Measurements from ENCODE around the gene NAT8L.

NAT8L gene

GRCh38 chr4:2076908-2077536, 17.9 kb downstream of the NAT8L start:
- no peak for DNase-seq

- no peak for DNase-seq
These were observed 18.7 kb downstream of the NAT8L start for GRCh38 chr4:2077537-2078460.

- DNase-seq = no peak
These were observed 19.5 kb downstream of the NAT8L start for GRCh38 chr4:2078584-2078983.

DNA sequence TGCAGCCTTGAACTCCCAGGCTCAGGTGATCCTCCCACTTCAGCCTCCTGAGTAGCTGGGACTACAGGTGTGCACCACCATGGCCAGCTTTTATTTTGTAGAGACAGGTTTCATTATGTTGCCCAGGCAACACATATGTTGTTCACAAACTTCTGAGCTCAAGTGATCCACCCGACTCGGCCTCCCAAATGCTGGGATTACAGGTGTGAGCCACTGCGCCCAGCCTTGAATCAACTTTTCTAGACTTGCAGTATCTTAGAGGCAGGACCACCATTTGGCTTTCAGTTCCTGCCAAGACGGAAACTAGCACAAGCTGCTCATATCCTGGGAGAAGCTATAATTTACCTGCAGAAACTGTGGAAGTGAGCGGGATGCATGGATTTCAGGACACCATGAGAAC, 19.9 kb downstream of the NAT8L start:
- DNase-seq = no peak

GRCh38 chr4:2079926-2080325, 20.8 kb downstream of the NAT8L start:
- no peak for DNase-seq

- no peak for DNase-seq
These were observed 21.5 kb downstream of the NAT8L start for GRCh38 chr4:2080429-2081300.

GRCh38 chr4:2081540-2081939, 22.4 kb downstream of the NAT8L start:
- no peak for DNase-seq

GRCh38 chr4:2082118-2082517, 23.0 kb downstream of the NAT8L start:
- no peak for DNase-seq

GRCh38 chr4:2082627-2083026, 23.5 kb downstream of the NAT8L start:
- DNase-seq = no peak

- DNase-seq = no peak
These were observed 24.1 kb downstream of the NAT8L start for GRCh38 chr4:2083116-2083825.

- DNase-seq = no peak
These were observed 24.7 kb downstream of the NAT8L start for GRCh38 chr4:2083826-2084160.

- DNase-seq = no peak
These were observed 25.2 kb downstream of the NAT8L start for GRCh38 chr4:2084316-2084715.

GRCh38 chr4:2085496-2085901, 26.4 kb downstream of the NAT8L start:
- peak; percentile 1 for DNase-seq

DNA sequence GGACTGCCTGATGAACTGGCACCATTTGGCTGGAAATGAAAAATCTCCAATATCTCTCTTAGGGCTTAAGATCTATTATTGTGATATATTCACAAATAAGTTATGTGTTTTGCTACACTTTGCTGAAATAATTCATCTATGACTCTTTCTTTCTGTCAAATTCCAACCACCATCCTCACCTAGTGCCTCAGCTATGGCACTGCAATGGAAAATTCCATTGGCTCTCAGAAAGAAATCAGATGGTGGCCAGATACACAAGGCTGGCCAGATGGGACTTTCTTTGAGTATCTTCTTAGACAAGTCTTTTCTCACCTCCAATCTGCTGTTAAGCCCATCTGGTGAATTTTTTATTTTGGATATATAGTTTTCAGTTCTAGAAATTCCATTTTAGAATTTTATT, 28.0 kb downstream of the NAT8L start:
- no peak for DNase-seq

- no peak for DNase-seq
These were observed 30.1 kb downstream of the NAT8L start for GRCh38 chr4:2089222-2089621.

GRCh38 chr4:2090642-2091041, 31.5 kb downstream of the NAT8L start:
- no peak for DNase-seq

GRCh38 chr4:2091990-2092668, 33.0 kb downstream of the NAT8L start:
- no peak for DNase-seq

DNA sequence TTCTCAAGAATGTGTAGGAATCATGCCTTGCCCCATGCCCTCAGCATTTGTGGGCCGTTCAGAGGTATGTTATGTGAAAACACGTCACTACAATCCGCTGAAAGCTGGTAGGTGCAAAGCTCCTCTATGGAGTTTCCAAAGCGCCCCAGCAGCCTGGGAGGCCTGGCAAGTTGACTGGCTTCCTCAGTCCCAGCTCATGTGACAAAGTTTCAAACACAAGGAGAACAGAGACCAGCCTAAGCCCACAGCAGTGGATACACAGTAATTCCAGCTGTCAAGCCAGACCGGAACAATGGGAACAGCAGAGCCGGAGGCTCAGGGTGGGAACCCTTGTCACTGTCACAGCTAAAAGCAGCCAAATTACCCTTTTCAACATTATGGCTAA, 33.5 kb downstream of the NAT8L start:
- DNase-seq = no peak

DNA sequence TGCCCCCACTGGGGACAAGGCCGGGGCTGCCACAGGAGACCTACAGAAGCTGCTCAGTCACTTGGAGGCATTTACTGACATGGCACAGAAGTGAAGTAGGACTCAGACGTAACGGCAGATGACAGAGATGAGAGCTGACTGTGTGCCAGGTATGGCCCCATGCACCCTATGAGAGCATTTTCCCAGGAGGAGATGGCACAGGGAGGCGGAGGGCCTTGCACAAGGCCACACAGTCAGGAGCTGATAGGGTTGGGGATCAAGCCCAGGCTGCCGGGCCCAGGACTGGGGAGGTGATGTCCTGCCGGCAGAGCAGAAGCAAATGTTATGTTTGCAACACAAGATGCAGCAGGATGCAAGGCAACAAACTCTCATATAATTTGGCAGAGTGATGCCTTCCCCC, 34.1 kb downstream of the NAT8L start:
- no peak for DNase-seq

DNA sequence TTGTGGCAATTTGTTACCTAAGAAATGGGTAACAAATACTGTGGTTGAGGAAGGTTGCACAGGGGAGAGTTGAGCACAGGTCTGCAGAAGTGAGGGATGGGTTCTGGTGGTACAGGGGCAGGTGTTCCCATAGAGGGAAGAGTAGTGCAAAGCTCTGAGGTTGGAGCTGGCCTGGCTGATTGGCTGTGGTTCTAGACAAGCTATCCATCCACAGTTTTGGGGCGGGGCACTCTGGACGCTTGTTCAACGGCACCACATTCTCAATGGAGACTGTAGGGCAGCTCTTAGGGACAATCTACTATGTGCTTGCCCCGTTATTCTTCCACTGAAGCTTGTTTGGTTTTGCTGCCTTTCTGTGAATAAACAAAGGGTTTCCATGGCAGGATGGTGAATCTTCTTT, 35.4 kb downstream of the NAT8L start:
- no peak for DNase-seq

- no peak for DNase-seq
These were observed 36.3 kb downstream of the NAT8L start for GRCh38 chr4:2095236-2096072.

Data from NCI-H510A treated with DMSO at 0.1 percent for 48 hours (cell line).